ENCODE results near the gene EYA2. TPM values are rescaled to one million over a fixed set of nuclear protein-coding genes. Genes with fewer than 3 reads are reported as not detected.

EYA2 gene
- total and polyA plus RNA-seq, 4 donors = 0.17 to 0.54 (median 0.23) TPM; not detected in 1

DNA sequence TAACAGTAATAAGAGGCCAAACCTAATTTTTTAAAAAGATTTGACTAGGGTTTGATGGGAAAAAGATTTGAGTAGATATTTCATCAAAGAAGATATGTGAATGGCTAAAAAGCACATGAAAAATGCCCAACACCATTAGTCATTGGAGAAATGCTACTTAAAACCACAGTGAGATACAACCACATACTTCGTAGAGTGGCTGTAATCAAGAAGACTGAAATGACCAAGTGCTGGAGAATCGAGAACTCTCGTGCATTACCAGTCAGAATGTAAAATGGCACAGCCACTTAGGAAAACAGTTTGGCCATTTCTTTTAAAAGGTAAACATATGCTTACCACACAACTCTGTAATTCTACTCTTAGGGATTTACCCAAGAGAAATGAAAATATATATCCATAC, 175.5 kb downstream of the EYA2 start:
- 90% methylated on average over 3 of the region's 3 CpGs for WGBS
- H3K4me1 ChIP-seq (ENCODE audit: control insufficient read depth in 4 of 4, insufficient read depth in 4 of 4, low read length in 3 of 4) = no peaks in the 10 kb centered on the region
- H3K27me3 ChIP-seq (ENCODE audit: control insufficient read depth in 4 of 4, insufficient read depth in 4 of 4, low read length in 3 of 4) = no peaks in the 10 kb centered on the region
- no peak overlapping the region for H3K9ac ChIP-seq (ENCODE audit: low read depth in 1 of 2, low read length in 2 of 2)
- H3K9me3 ChIP-seq (ENCODE audit: control insufficient read depth in 4 of 4, low read length in 3 of 4) = peaks cover 7 to 19% (median 9%) of the 10 kb centered on the region in 4 donors
- no peaks in the 10 kb centered on the region for H3K36me3 ChIP-seq (ENCODE audit: control insufficient read depth in 4 of 4, insufficient read depth in 3 of 4, low read depth in 1 of 4, low read length in 3 of 4)
- H3K4me3 ChIP-seq (ENCODE audit: low read depth in 1 of 3, low read length in 3 of 3) = no peak overlapping the region
- no peak overlapping the region for H3K27ac ChIP-seq (ENCODE audit: low read depth in 1 of 2, low read length in 2 of 2)
- DNase-seq (ENCODE audit: low spot score) = no peak
- TF ChIP-seq HNF4A (conservative IDR thresholded peaks at IDR 0.05) = no peak
- no peak for TF ChIP-seq FOXA1 (IDR thresholded peaks at IDR 0.05)
- TF ChIP-seq CTCF (IDR thresholded peaks at IDR 0.05; ENCODE audit: low read depth, low read length, missing input control) = no peak
- no peak for TF ChIP-seq SP1 (IDR thresholded peaks at IDR 0.05)
- TF ChIP-seq ATF3 (IDR thresholded peaks at IDR 0.05) = no peak
- TF ChIP-seq JUND (IDR thresholded peaks at IDR 0.05) = no peak
- TF ChIP-seq GABPA (IDR thresholded peaks at IDR 0.05 in 1 of 2, conservative IDR thresholded peaks at IDR 0.05 in 1 of 2) = no peak

GRCh38 chr20:47071646-47072185, 177.1 kb downstream of the EYA2 start:
- 85% methylated on average over 10 of the region's 10 CpGs for WGBS
- no peaks in the 10 kb centered on the region for H3K27me3 ChIP-seq (ENCODE audit: control insufficient read depth in 4 of 4, insufficient read depth in 4 of 4, low read length in 3 of 4)
- TF ChIP-seq HNF4G (IDR thresholded peaks at IDR 0.05) (no peak), HNF4A (conservative IDR thresholded peaks at IDR 0.05) (no peak), TAF1 (conservative IDR thresholded peaks at IDR 0.05) (no peak), YY1 (IDR thresholded peaks at IDR 0.05) (no peak), JUND (IDR thresholded peaks at IDR 0.05) (no peak)
- DNase-seq (ENCODE audit: low spot score) = no peak
- no peak overlapping the region for H3K9ac ChIP-seq (ENCODE audit: low read depth in 1 of 2, low read length in 2 of 2)
- H3K9me3 ChIP-seq (ENCODE audit: control insufficient read depth in 4 of 4, low read length in 3 of 4) = peaks cover 7 to 23% (median 12%) of the 10 kb centered on the region in 4 donors
- no peak overlapping the region for H3K27ac ChIP-seq (ENCODE audit: low read depth in 1 of 2, low read length in 2 of 2)
- H3K36me3 ChIP-seq (ENCODE audit: control insufficient read depth in 4 of 4, insufficient read depth in 3 of 4, low read depth in 1 of 4, low read length in 3 of 4) = no peaks in the 10 kb centered on the region
- H3K4me3 ChIP-seq (ENCODE audit: low read depth in 1 of 3, low read length in 3 of 3) = no peak overlapping the region
- H3K4me1 ChIP-seq (ENCODE audit: control insufficient read depth in 4 of 4, insufficient read depth in 4 of 4, low read length in 3 of 4) = no peaks in the 10 kb centered on the region

DNA sequence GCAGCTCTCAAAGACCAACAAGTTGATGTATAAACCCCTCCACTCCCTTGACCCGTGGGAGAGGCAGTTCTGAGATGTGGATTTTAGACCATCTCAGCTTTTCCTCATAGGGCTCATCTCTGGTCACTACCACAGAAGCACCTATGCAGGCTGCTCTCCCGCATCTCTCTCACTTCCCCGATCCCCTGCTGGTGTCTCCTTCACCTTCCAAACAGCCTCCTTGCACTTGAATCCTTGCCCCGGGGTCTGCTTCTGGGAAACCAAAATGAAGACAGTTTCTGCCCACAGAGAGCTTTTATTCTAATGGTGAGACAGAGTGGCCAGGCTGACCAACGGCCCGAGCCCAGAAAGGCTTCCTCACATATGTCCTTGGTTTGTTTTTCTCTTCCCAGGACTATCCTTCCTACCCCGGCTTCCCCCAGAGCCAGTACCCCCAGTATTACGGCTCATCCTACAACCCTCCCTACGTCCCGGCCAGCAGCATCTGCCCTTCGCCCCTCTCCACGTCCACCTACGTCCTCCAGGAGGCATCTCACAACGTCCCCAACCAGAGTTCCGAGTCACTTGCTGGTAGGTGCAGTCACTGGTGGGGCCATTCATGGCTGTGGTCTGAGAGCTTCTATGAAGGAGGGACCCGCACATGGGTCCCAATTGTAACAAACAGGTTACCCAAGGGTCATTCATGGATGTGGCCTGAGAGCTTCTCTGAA, 179.3 kb downstream of the EYA2 start:
- Histone ChIP-seq H3K27me3 (ENCODE audit: control insufficient read depth in 4 of 4, insufficient read depth in 4 of 4, low read length in 3 of 4) (no peaks in the 10 kb centered on the region), H3K4me3 (ENCODE audit: low read depth in 1 of 3, low read length in 3 of 3) (no peak overlapping the region), H3K9ac (ENCODE audit: low read depth in 1 of 2, low read length in 2 of 2) (no peak overlapping the region), H3K4me1 (ENCODE audit: control insufficient read depth in 4 of 4, insufficient read depth in 4 of 4, low read length in 3 of 4) (no peaks in the 10 kb centered on the region), H3K36me3 (ENCODE audit: control insufficient read depth in 4 of 4, insufficient read depth in 3 of 4, low read depth in 1 of 4, low read length in 3 of 4) (no peaks in the 10 kb centered on the region), H3K27ac (ENCODE audit: low read depth in 1 of 2, low read length in 2 of 2) (no peak overlapping the region), H3K9me3 (ENCODE audit: control insufficient read depth in 4 of 4, low read length in 3 of 4) (peaks cover under 1 to 9% (median 5%) of the 10 kb centered on the region in 4 donors)
- 90% methylated on average over 16 of the region's 16 CpGs for WGBS
- no peak for DNase-seq (ENCODE audit: low spot score)
- TF ChIP-seq TAF1 (conservative IDR thresholded peaks at IDR 0.05) (no peak), REST (IDR thresholded peaks at IDR 0.05) (no peak), ATF3 (IDR thresholded peaks at IDR 0.05) (no peak), YY1 (IDR thresholded peaks at IDR 0.05) (no peak), HNF4A (conservative IDR thresholded peaks at IDR 0.05) (no peak), SP1 (IDR thresholded peaks at IDR 0.05) (no peak), FOXA2 (IDR thresholded peaks at IDR 0.05) (no peak), CTCF (IDR thresholded peaks at IDR 0.05; ENCODE audit: low read depth, low read length, missing input control) (no peak), ZBTB33 (IDR thresholded peaks at IDR 0.05) (no peak), RXRA (IDR thresholded peaks at IDR 0.05) (no peak)
